Posterior vena cava (tissue), 2 donors: ENCODE measurements around the gene KLHL42. TPM values are rescaled to one million over a fixed set of nuclear protein-coding genes. Genes with fewer than 3 reads are reported as not detected.

Source experiments
- DNase-seq: peaks from one replicate; pipeline ENCODE4 v3.0.0-alpha.2; 2020; ENCODE audit warnings: low spot score
- intact Hi-C, 2 donors: fragments of 100-400 bp; cut with DNase I; formaldehyde crosslinking; loops; one replicate each; pipeline versions ENCODE4 v1.14.1 to v1.14.2; 2022 to 2023
- total RNA-seq, 2 donors: library from RNA; stranded (reverse); fragmentation: NEBNext Ultra II Directional; extraction: Animal tissue kit (Norgen Biotek cat#: 25700); gene quantifications; one replicate each; pipeline ENCODE4 v1.2.1, GENCODE V29; 2021
- donor health status: DM: yes; HTN: yes; CAD: no.
- donor health status: DM: yes; HTN: yes; CAD: no.

Gene KLHL42
- total RNA-seq, 2 donors from 2014 or later: 48.2 to 48.9 TPM

GRCh38 chr12:27778206-27778605, 1.8 kb upstream of the KLHL42 start:
- no peak for DNase-seq
- intact Hi-C loops: no loop called here

GRCh38 chr12:27779416-27779919, 565 bp upstream of the KLHL42 start:
- intact Hi-C loops: no loop called here
- DNase-seq: no peak

- no peak for DNase-seq
- intact Hi-C loops: no loop called here
Measured at GRCh38 chr12:27780612-27781408, 777 bp downstream of the KLHL42 start.

GRCh38 chr12:27781680-27782079, 1.6 kb downstream of the KLHL42 start:
- DNase-seq: no peak
- intact Hi-C loops: no loop called here

DNA sequence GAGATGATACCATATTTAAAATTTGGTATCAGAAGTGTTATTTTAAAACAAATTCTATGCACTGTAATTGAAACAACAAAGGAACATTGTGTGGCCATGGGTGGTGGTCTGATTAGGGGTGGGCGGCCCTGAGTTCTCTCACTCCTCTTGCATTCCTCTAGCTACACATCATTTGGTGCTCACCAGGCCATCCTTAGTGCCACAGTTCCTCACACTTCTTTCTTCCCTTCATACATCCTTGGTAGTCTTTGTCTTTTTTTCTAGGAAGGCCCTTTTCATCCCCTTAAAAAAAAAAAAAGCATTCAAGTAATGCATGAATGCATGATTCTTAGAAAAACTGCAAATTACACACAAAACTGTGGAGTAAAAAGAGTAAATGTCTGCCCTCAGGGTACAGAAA, 2.4 kb downstream of the KLHL42 start:
- DNase-seq: no peak
- intact Hi-C loops: no loop called here

DNA sequence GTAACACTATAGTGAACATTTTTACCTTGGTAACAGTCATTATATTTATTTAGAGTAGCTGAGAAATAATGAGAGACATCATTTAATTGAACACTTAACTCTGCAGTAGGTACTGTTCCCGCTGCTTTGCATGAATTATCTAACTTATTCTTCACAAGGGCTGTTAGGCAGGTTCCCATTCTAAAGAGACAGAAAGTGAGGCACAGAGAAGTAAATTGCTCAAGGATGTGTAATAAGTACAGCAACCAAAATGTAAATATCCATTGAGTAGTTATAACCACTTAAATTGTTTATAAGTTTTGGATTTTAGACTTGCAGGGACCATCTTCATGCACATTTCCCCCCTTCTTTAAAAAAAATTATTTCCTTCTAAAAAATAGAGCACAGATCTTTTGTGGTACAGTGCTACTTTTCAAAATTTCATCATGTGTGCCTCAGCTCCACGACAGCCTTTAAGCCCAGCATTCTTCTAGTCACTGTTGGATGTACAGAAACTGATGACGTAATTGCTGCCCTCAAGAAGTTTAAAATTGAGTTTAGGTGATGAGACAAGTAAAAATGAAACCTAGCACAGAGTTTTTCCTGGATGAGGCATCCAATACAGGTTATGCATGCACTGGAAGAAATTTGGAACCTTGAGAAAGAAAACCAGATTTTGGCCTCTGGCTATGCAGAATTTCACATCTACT, 6.0 kb downstream of the KLHL42 start:
- intact Hi-C loops: no loop called here
- no peak for DNase-seq

GRCh38 chr12:27787559-27787958, 7.5 kb downstream of the KLHL42 start:
- intact Hi-C loops: no loop called here
- no peak for DNase-seq

GRCh38 chr12:27790179-27790578, 10.1 kb downstream of the KLHL42 start:
- intact Hi-C loops: no loop called here
- DNase-seq: no peak

DNA sequence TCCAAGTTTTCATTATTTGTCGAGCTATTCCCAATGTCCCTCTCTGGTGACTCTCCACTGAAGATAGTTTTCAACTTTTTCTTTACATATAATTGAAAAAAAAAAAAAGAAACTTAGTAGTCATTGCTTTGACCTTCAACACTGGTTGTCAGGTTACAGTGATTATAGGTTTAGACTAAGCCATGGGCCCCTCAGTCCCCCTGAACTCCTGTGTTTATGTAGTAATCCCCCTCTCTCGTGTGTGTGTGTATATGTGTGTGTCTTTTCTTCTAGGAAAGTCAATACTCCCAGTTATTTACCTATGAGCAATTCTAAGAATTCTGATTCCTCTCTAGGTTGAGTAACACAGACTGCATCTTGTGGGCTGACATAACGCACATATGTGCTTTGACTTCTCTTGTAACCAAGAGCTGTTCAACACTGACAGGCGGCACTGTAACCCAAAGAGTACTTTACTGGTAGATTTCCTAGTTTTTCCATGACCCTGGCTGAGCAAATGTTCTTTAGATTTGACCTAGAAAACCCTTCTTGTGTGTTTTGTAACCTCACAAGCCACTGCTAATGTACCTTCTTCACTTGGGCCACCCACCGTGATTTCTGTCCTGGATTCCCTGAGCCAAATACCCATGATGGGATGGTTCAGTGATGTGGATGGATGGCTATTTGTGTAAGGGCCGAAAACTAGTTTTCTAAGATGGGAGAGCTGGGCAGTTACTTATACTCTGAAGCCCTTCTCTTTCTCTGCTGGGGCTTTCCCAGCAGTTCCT, 15.0 kb downstream of the KLHL42 start:
- no peak for DNase-seq
- intact Hi-C loops: no loop called here

DNA sequence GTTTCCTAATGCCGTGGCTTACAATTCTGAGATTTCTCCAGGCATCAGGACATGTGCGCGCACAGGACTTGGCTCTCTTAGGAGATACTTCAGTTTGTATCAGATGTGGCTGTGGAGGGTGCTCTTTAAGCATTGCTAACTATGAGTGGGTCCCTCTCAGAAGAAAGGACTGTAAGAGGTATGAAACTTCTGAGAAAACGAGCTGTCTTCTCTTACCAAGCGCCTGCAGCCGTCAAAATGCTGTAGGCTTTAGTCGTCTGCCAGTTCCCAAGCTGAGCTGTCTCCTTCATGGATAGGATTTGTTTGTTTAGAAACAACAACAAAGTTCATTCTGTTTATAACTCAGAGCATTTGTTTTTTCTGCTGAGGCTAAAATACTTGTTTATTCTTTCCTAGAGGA, 16.1 kb downstream of the KLHL42 start:
- intact Hi-C loops: no loop called here
- DNase-seq: no peak

DNA sequence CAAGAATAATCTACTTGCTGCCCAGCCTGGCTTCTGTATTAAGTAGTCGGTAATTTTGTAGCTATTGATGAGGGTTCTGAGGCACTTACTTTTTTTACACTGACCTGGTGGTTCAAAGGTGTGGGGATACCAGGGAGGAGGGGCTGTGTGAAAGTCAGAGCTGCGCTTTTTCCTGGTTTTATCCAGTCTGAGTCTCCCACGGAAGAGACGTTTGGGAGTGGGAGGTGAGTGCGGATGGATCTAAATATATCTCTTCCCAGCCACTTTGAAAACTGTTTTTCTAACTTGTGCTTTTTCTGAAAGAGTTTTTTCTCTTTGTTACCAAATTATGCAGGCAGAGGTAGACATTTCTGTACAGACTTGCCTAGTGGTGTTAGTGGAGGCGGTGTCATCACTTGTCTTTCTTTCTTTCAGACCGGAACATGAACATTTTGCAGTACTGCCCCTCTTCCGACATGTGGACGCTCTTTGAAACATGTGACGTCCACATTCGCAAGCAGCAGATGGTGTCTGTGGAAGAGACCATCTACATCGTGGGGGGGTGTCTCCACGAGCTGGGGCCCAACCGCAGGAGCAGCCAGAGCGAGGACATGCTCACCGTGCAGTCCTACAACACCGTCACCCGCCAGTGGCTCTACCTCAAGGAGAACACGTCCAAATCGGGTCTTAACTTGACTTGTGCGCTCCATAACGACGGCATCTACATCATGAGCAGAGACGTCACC, 17.4 kb downstream of the KLHL42 start:
- no peak for DNase-seq
- intact Hi-C loops: no loop called here

DNA sequence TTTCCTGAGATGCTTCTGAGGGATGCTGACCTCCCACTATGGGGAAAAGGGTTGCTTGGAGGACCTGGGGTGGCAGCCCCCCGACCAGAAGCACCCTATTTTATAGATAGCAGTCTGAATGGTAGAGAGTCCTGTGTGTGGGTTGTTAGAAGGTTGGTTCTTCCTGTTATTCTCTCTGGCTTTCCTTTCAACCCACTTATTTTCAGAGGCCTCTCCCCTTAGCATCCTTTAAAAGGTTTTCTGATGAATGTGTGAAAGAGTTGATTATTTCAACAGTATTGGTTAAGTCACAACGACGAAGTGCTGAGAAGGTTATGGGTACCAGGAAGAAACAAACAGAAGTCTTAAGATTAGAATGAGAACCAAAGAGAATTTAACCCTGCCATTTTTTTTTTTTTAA, 20.8 kb downstream of the KLHL42 start:
- intact Hi-C loops: no loop called here
- no peak for DNase-seq

GRCh38 chr12:27801630-27802029, 21.6 kb downstream of the KLHL42 start:
- no peak for DNase-seq
- intact Hi-C loops: no loop called here

DNA sequence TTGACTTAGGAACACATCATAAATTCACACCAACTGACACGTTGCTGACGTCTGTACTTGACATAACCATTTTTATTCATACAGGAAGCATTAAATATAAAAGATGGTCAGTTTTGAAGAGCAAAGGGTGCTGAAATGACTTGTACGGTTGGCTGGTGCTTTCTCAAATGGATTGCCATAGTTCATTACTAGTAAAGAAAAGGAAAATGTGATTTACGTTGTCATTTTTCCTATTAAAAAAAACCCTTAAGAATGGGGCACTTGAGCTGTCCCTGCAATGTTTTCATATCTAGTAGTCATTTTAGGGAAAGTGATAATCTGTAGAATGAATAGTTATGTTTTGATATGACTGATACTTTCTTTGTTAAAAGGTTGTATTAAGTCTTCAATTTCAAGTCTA, 22.5 kb downstream of the KLHL42 start:
- intact Hi-C loops: no loop called here
- DNase-seq: no peak

- no peak for DNase-seq
Measured at GRCh38 chr12:27802936-27803335, 22.9 kb downstream of the KLHL42 start.

DNA sequence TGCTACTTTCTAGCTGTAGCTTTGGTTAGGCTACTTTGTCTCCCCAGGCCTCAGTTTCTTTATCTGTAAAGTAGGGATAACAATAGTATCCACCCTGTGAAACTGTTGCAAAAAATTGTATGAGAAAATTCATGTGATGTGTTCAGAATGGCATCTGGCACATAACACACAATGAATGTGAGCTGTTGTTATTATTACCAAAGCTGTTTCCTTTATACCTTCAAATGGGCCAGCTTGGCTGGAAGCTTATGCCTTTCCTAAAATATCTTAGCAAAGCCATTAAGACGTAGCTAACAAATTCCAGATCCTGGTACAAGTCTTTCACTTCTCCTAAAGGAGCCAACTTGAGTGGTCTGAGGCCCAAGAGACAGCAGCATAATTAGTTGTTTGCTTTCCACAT, 25.2 kb downstream of the KLHL42 start:
- intact Hi-C loops: no loop called here
- no peak for DNase-seq

More at GRCh38 chr12:27802936-27803335, 22.9 kb downstream of the KLHL42 start:
- intact Hi-C loops: no loop called here

DNA sequence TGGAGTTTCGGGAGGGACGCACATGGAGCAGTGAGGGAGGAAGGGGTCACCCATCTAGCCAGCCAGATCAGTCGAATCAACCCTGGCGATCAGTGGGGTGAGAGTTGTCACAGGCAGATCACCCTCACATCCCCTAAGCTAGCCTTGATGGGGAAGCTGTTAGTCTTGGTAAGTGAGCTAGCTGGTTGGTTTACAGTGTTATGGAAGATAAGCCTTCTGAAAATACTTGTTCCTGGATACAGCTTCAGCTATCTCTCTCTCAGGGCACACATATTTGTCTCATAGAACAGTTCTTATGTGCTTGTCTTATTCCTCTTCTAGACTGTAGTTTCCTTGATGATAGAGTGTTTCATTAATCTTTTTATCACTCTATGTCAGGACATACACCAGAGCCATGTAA, 26.2 kb downstream of the KLHL42 start:
- DNase-seq: no peak
- intact Hi-C loops: no loop called here

DNA sequence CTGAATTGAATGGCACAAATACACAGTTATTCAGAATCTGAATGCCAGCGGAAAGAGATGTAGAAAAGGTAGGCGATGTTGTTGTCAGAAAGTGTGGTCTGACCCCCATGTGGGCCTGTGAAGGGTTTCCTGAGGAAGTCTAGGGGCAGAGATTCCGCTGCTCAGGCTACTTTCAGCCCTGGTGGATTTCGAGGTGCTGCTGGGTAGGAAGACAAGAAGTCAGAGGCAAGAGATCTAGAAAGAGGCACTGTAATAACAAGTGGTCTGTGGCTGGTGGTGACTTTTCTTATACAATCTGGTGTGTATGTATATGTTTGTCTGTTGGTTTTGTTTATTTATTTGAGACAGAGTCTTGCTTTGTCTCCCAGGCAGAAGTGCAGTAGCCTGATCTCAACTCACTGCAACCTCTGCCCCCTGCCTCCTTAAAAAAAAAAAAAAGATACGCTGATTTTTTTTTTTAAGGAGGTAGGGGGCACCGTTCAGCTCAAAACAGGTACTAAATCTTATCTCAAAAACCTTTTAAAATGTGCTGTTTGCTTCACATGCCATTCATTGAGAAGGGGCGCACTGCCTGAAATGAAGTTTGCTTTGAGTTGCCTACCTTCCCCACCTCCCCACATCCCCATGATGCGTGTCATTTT, 27.1 kb downstream of the KLHL42 start:
- no peak for DNase-seq
- intact Hi-C loops: no loop called here

DNA sequence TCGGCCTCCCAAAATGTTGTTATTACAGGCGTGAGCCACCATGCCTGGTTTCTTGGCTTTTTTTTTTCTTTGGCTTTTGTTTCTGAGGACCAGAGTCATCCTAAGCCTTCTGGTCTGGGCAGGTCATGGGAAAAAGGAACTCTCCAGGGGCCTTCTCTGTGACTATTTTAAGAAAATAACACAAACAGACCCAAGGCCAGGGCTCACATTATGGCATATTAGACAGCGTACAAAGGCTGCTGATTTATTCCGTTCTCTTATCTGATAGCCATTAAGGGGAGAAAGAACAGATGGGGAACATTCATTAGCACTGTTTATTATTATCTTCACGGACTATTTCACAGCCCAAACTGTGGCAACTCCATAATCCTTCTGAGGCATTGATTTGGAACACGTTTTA, 28.8 kb downstream of the KLHL42 start:
- DNase-seq: no peak
- intact Hi-C loops: no loop called here
